Endothelial cell of umbilical vein (primary cell): ENCODE measurements around the gene SNX33. TPM values are rescaled to one million over a fixed set of nuclear protein-coding genes. Genes with fewer than 3 reads are reported as not detected.

Experiments used
- BruUV-seq: library from RNA; stranded (reverse); fragments of 400-500 nt; replicated peaks from 2 replicates; lab custom pipeline; 2021; lab: Mats Ljungman, UMichigan
- CTCF ChIA-PET: fragments of 300-600, 350-600 bp; sonication (Branson Sonifier 250); formaldehyde crosslinking; loops from one replicate; lab custom pipeline; 2021; ENCODE audit warnings: antibody characterized with exemption, inconsistent platforms; lab: Charles Lee
- POLR2A ChIA-PET: fragments of 300-600, 350-600 bp; sonication (Branson Sonifier 250); formaldehyde crosslinking; loops from one replicate; lab custom pipeline; 2021; ENCODE audit warnings: antibody characterized with exemption, inconsistent platforms; lab: Charles Lee
- DNase-seq: peaks from one replicate; pipeline ENCODE4 v3.0.0-alpha.2; 2011; ENCODE audit warnings: low read depth, low spot score
- FAIRE-seq: peaks from 2 replicates; lab custom pipeline; 2011; peaks lifted over from hg19 to GRCh38; lab: Jason Lieb, UNC
- H2AFZ ChIP-seq: 2 replicates; pipeline ENCODE4 v1.6.0; 2012; ENCODE audit warnings: low read depth, low read length, control low read depth, inconsistent platforms
- H3K27ac ChIP-seq: 2 replicates; pipeline ENCODE4 v1.5.1; 2011; ENCODE audit warnings: low read depth, mild to moderate bottlenecking, control low read depth, low read length, moderate library complexity; ENCODE audit not compliant: insufficient read depth
- H3K27me3 ChIP-seq, 2 experiments: 2 replicates each; pipeline versions ENCODE4 v1.6.0 to v1.6.1; 2011; ENCODE audit warnings: low read length in 2 of 2, mixed read lengths in 1 of 2; ENCODE audit not compliant: control insufficient read depth in 2 of 2, insufficient read depth in 2 of 2
- H3K36me3 ChIP-seq, 2 experiments: 2 replicates in 1 of 2; 3 replicates in 1 of 2; pipeline ENCODE4 v1.5.1; 2011; ENCODE audit warnings: low read length in 2 of 2, mild to moderate bottlenecking in 1 of 2, moderate library complexity in 1 of 2; ENCODE audit not compliant: control insufficient read depth in 2 of 2, insufficient read depth in 2 of 2; ENCODE audit errors: extremely low read depth in 1 of 2
- H3K4me1 ChIP-seq: 3 replicates; pipeline ENCODE4 v1.5.1; 2011; ENCODE audit warnings: mild to moderate bottlenecking, low read length; ENCODE audit not compliant: control insufficient read depth, insufficient read depth; ENCODE audit errors: extremely low read depth
- H3K4me2 ChIP-seq: 2 replicates; pipeline ENCODE4 v1.6.1; 2011; ENCODE audit warnings: low read length, control low read depth, mixed read lengths; ENCODE audit not compliant: insufficient read depth
- H3K4me3 ChIP-seq, 3 experiments: fragments of 200-600 bp in 1 of 3; sonication (generic), shearing (Covaris generic) in 1 of 3; replicated peaks in 1 of 3; 2 replicates each; pipeline ENCODE4 v1.5.1; 2011 to 2016; ENCODE audit warnings: control low read depth in 3 of 3, low read length in 3 of 3, mild to moderate bottlenecking in 2 of 3, inconsistent platforms in 1 of 3, low read depth in 1 of 3, moderate library complexity in 1 of 3; ENCODE audit not compliant: insufficient read depth in 1 of 3
- H3K79me2 ChIP-seq: 2 replicates; pipeline ENCODE4 v1.6.0; 2012; ENCODE audit warnings: low read length, inconsistent platforms; ENCODE audit not compliant: control insufficient read depth, insufficient read depth
- H3K9ac ChIP-seq: replicated peaks from 2 replicates; pipeline ENCODE3; 2011; ENCODE audit warnings: low read length, control low read depth; ENCODE audit not compliant: insufficient read depth; ENCODE audit errors: extremely low read depth
- H3K9me1 ChIP-seq: replicated peaks from 3 replicates; pipeline ENCODE4 v1.6.0; 2011; ENCODE audit warnings: mild to moderate bottlenecking, low read length; ENCODE audit not compliant: control insufficient read depth, insufficient read depth; ENCODE audit errors: extremely low read depth
- H3K9me3 ChIP-seq: replicated peaks from 2 replicates; pipeline ENCODE4 v1.5.1; 2012; ENCODE audit warnings: low read length, inconsistent platforms; ENCODE audit not compliant: control insufficient read depth, insufficient read depth
- H4K20me1 ChIP-seq: replicated peaks from 2 replicates; pipeline ENCODE3; 2011; ENCODE audit warnings: mild to moderate bottlenecking, low read length; ENCODE audit not compliant: control insufficient read depth, insufficient read depth; ENCODE audit errors: extremely low read depth
- EZH2 ChIP-seq: IDR thresholded peaks from 2 replicates; pipeline ENCODE4 v1.6.1; 2012; ENCODE audit warnings: borderline replicate concordance, low read depth, mild to moderate bottlenecking, moderate library complexity, low read length, inconsistent platforms; ENCODE audit not compliant: severe bottlenecking
- FOS ChIP-seq: IDR thresholded peaks from 2 replicates; pipeline ENCODE4 v1.6.1; 2011; ENCODE audit warnings: mild to moderate bottlenecking, low read length, moderate library complexity, borderline replicate concordance; ENCODE audit not compliant: insufficient read depth
- GATA2 ChIP-seq: IDR thresholded peaks from 2 replicates; pipeline ENCODE4 v1.7.0; 2011; ENCODE audit warnings: low read depth, mild to moderate bottlenecking, moderate library complexity, mixed read lengths, low read length; ENCODE audit not compliant: insufficient read length, insufficient read depth
- JUN ChIP-seq: IDR thresholded peaks from 2 replicates; pipeline ENCODE4 v1.6.1; 2011; ENCODE audit warnings: borderline replicate concordance, low read depth; ENCODE audit not compliant: insufficient read length, insufficient read depth
- MYC ChIP-seq: IDR thresholded peaks from one replicate; pipeline ENCODE4 v1.6.1; 2011; ENCODE audit warnings: mild to moderate bottlenecking, low read depth, low read length
- POLR2A ChIP-seq: IDR thresholded peaks from 2 replicates; pipeline ENCODE4 v1.6.1; 2012; ENCODE audit warnings: low read depth, mild to moderate bottlenecking, control low read depth, low read length
- POLR2AphosphoS5 ChIP-seq: IDR thresholded peaks from 2 replicates; pipeline ENCODE4 v1.6.1; 2012; ENCODE audit warnings: low read depth, mild to moderate bottlenecking, control low read depth, low read length, moderate library complexity; ENCODE audit not compliant: insufficient read depth
- dilution Hi-C: fragments of 300-500 bp; cut with MboI; formaldehyde crosslinking; loops from one replicate; pipeline ENCODE4 v1.15.0; 2019; ENCODE audit warnings: low sequenced_read_pairs; ENCODE audit not compliant: extremely low pct_ligation_motif_present
- intact Hi-C: fragments of 100-400 bp; cut with micrococcal nuclease; formaldehyde crosslinking; loops from one replicate; pipeline ENCODE4 v1.10.0; 2022
- polyA plus RNA-seq, 4 experiments: library from polyadenylated mRNA; depleted of rRNA in 3 of 4; stranded (reverse) in 3 of 4; unstranded in 1 of 4; fragments of >200 nt; gene quantifications; 2 replicates each; pipeline versions ENCODE4 v1.2.1 to v1.2.3, GENCODE V29; 2011 to 2012; ENCODE audit warnings: missing spikeins in 1 of 4
- total RNA-seq: library from RNA; stranded (reverse); gene quantifications from 2 replicates; pipeline ENCODE4 v1.2.3, GENCODE V29; 2021
- TF ChIP-seq, protein P1 (sequence below), 2 donors: IDR thresholded peaks; 1 replicate in 1 of 2; 2 replicates in 1 of 2; pipeline ENCODE4 v1.5.1; 2011; ENCODE audit warnings: low read length in 2 of 2, mild to moderate bottlenecking in 2 of 2, moderate library complexity in 2 of 2, control low read depth in 1 of 2, inconsistent platforms in 1 of 2, low read depth in 1 of 2; ENCODE audit not compliant: insufficient read depth in 1 of 2; ENCODE audit errors: extremely low read depth in 1 of 2
- TF ChIP-seq, protein P2 (sequence below): IDR thresholded peaks from 2 replicates; pipeline ENCODE4 v1.6.1; 2011; ENCODE audit not compliant: insufficient read depth, insufficient read length

SNX33 gene
- total and polyA plus RNA-seq, 2 donors (not counting 3 experiments of a cell fraction or from before 2014, with no cell fraction given): 7.9 to 12.6 TPM

DNA sequence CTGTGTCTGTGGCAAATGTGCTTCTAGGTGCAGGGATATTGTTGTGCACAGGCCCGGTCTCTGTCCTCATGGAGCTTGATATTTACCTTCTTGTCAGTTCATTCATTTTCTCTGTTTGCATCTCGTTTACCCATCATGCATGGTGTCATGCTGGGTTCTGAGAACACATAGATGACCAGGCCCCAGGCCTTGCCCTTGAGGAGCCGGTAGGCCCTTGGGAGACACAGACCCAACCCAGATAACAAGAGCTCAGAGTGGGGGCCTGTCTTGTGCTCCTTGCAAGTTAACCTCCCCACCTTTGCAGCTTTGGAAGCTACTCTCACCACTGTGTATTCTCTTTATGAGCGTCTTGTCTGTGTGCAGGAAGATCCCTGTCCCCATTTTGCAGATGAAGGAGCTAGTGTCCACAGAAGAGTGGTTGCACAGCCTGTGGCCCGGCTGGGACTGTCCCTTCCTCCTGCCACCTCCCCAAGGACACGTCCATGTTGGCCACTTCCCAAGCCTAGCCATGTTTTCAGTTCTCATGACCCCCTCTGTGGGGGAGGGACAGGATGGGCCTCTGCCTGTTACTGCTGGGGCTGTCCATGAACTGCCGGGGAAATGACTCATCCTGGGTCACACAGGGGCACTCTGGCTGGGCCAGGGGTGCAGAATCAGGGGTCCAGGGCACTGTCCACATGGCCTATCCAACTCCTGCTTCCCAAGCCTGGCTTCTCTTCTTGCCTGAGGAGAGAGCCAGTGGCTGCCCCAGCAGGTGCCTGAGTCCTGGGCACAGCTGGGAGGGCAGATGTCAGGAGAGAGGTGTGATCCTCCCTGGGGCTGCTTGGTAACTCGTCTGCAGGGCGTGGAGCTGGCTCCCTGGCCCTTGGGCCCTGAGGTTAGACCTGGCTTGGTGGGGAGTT is 3.4 kb downstream of the SNX33 start:
- DNase-seq: peak; percentile 63
- peak; percentile 40 for TF ChIP-seq JUN
- TF ChIP-seq MYC: no peak
- TF ChIP-seq FOS: peak; percentile 71
- H3K36me3 ChIP-seq: peaks cover 0 to 2% of the 10 kb centered on the region in 2 experiments
- H3K79me2 ChIP-seq: peaks cover 3% of the 10 kb centered on the region
- peak; percentile 76 for FAIRE-seq
- no TSS peak for BruUV-seq
- H3K9me1 ChIP-seq: no peaks in the 10 kb centered on the region
- H3K9ac ChIP-seq: no peak overlapping the region
- no peak overlapping the region for H3K4me3 ChIP-seq
- ChIA-PET POLR2A (no interaction called here), CTCF (interaction anchor here (0.7 to 1.5 kb wide), 8 partner anchors 10 to 87 kb away, joined by 3 to 6 read pairs (median 4); no protein-coding TSS in a partner anchor)
- H3K27ac ChIP-seq: no peak overlapping the region
- no peaks in the 10 kb centered on the region for H4K20me1 ChIP-seq
- H3K9me3 ChIP-seq: no peaks in the 10 kb centered on the region
- no peaks in the 10 kb centered on the region for H3K27me3 ChIP-seq
- dilution Hi-C loops: no loop called here
- peaks cover 29% of the 10 kb centered on the region for H3K4me1 ChIP-seq
- intact Hi-C loops: no loop called here
- no peak overlapping the region for H3K4me2 ChIP-seq
- H2AFZ ChIP-seq: no peak overlapping the region

GRCh38 chr15:75651810-75652543 is 4.3 kb downstream of the SNX33 start:
- BruUV-seq: no TSS peak
- H3K4me2 ChIP-seq: no peak overlapping the region
- intact Hi-C loops: no loop called here
- no peaks in the 10 kb centered on the region for H3K9me3 ChIP-seq
- no peak overlapping the region for H3K4me3 ChIP-seq
- H3K9ac ChIP-seq: no peak overlapping the region
- CTCF ChIA-PET: interaction anchor here (0.7 to 1.5 kb wide), 7 partner anchors 9 to 86 kb away, joined by 3 to 6 read pairs (median 3); no protein-coding TSS in a partner anchor
- peaks cover 21% of the 10 kb centered on the region for H3K4me1 ChIP-seq
- POLR2A ChIA-PET: interaction anchor here (1.1 kb wide), 1 partner anchor 9 kb away, joined by 13 read pairs; no protein-coding TSS in a partner anchor
- no peak for DNase-seq
- dilution Hi-C loops: no loop called here
- no peaks in the 10 kb centered on the region for H4K20me1 ChIP-seq
- H3K9me1 ChIP-seq: no peaks in the 10 kb centered on the region
- FAIRE-seq: no peak
- peaks cover 3% of the 10 kb centered on the region for H3K79me2 ChIP-seq
- no peaks in the 10 kb centered on the region for H3K27me3 ChIP-seq
- H3K36me3 ChIP-seq: peaks cover 0 to 2% of the 10 kb centered on the region in 2 experiments
- H3K27ac ChIP-seq: no peak overlapping the region
- TF ChIP-seq MYC (no peak), EZH2 (no peak), JUN (no peak), GATA2 (no peak), FOS (no peak), POLR2A (no peak), POLR2AphosphoS5 (no peak)
- TF ChIP-seq, protein P1, sequence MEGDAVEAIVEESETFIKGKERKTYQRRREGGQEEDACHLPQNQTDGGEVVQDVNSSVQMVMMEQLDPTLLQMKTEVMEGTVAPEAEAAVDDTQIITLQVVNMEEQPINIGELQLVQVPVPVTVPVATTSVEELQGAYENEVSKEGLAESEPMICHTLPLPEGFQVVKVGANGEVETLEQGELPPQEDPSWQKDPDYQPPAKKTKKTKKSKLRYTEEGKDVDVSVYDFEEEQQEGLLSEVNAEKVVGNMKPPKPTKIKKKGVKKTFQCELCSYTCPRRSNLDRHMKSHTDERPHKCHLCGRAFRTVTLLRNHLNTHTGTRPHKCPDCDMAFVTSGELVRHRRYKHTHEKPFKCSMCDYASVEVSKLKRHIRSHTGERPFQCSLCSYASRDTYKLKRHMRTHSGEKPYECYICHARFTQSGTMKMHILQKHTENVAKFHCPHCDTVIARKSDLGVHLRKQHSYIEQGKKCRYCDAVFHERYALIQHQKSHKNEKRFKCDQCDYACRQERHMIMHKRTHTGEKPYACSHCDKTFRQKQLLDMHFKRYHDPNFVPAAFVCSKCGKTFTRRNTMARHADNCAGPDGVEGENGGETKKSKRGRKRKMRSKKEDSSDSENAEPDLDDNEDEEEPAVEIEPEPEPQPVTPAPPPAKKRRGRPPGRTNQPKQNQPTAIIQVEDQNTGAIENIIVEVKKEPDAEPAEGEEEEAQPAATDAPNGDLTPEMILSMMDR (IDR thresholded peaks at IDR 0.05; ENCODE audit: extremely low read depth in 1 of 2, insufficient read depth in 1 of 2, low read depth in 1 of 2, low read length in 2 of 2): no peak
- TF ChIP-seq, protein P2, sequence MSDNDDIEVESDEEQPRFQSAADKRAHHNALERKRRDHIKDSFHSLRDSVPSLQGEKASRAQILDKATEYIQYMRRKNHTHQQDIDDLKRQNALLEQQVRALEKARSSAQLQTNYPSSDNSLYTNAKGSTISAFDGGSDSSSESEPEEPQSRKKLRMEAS: no peak
- no peak overlapping the region for H2AFZ ChIP-seq
